Measurements from ENCODE around the gene CUL7. TPM values are rescaled to one million over a fixed set of nuclear protein-coding genes. Genes with fewer than 3 reads are reported as not detected.
A peak's percentile ranks its signal among the peaks of the same experiment; 100 is the strongest.
"Not testable (repeated sequence)": the region's sequence is repeated elsewhere in the genome, so short reads cannot be mapped to it uniquely, and the experiment has no call there.

The CUL7 gene
- total RNA-seq, 1 experiment from 2014 or later, result 19.6 TPM

DNA sequence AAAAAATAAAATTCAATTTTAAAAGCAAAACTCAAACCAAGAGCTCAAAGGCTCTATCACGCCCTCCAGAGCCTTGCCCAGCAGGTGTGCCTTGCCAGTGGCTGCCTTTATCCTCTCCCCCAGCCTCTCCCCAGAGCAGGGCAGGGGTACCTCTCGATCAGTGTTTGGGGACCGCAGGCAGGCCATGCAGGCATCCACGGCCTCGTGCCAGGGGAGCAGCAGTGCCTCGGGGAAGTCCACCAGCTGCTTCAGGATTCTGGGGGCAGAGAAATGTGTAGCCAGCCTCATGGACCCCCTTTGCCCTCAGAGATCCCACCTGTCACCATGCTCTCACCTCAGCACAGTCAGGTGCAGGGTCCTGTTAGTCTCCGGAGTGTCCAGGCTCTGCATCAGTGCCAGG, 5.7 kb downstream of the CUL7 start:
- DNase-seq (ENCODE audit: low read depth), result no peak

DNA sequence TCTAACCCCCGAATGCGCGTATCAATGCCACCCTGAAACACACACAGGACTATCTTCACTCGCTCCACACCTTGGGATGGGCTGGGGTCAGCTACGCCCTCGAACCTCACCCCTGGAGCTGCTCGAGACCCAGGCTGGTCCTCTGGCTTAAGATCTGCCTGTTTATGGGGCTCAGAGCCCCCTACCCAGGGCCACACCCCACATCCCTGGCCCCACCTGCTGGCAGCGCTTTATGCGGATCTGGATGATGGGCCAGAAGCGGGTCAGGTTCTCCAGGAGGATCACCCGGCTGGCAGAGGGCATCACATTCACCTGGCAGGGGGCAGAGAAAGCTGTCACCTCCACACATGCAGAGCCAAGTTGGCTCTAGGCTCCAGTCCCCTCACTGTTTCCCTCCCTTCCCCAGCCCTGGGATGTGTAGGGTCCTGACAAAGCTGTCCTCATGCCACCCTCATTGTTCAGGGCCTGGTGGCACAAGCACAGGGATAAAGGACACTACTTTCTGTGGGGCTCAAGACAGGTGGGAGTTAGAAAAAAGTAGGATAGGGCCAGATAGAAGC, 8.2 kb downstream of the CUL7 start:
- DNase-seq (ENCODE audit: low read depth), result no peak

GRCh38 chr6:43043310-43043709, 10.3 kb downstream of the CUL7 start:
- DNase-seq (ENCODE audit: low read depth), result no peak

DNA sequence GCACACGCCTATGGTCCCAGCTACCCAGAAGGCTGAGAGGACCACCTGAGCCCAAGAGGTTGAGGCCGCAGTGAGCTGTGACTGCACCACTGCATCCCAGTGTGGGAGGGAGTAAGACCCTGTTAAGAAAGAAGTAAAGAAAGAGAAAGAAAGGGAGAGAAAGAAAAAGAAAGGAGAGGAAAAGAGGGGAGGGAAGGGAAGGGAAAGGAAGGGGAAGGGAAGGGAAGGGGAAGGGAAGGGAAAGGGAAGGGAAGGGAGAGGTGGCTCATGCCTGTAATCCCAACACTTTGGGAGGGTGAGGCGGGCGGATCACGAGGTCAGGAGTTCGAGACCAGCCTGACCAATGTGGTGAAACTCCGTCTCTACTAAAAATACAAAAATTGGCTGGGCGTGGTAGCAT, 12.2 kb downstream of the CUL7 start:
- not testable (repeated sequence) for DNase-seq (ENCODE audit: low read depth)

DNA sequence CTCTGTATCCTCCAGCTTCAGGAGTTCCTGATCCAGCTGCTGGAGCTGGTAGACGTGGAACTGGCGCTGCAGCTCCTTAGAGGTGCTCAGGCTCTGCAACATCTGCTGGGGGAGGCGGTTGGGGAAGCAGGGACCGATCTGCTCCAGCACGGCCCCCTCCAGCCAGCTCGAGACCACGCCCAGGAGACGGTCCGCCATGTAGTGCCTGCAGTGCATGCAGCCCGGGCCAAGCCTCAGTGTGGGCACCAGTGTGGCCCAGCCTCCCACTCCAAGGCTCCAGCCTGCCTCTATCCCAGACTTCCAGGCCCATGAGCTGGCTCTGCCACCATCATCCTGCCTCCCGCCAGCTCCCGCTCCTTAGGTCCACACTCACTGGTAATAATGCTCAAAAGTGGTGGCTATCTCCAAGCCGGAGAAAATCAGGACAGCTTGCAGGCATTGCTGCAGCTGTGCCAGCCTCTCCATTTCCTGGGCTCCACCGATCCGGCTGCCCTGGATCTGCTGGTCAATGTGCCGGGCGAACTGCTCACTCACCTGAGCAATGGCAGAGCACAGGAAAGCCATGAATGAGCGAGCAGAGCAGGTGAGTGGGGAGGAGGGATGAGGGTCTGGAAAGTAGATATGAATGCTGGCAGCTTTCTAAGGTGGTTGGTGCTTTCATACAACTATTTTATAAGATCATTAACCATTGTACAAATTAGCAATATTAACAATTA, 13.0 kb downstream of the CUL7 start:
- no peak for DNase-seq (ENCODE audit: low read depth)

GRCh38 chr6:43038727-43039126, 14.9 kb downstream of the CUL7 start:
- no peak for DNase-seq (ENCODE audit: low read depth)

DNA sequence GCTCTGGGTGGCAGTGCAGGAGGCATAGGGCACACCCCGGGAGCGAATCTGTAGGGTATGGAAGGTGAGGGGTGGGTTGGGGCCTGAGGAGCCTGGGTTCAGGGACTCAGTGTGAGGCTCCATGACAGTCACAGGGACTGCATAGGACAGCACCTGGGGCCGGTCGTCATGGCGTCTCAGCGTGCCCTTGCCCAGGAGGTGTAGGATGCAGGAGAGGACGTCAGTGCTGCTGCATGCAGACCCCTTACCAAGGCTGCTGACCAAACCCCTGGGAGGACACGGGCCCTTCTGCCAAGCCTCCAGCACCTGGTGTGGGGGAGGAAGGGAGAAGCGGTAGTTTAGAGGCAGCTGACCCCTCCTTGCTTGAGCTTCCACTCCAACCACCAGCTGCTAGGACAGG, 15.9 kb downstream of the CUL7 start:
- DNase-seq (ENCODE audit: low read depth), result no peak

- no peak for DNase-seq (ENCODE audit: low read depth)
Measured at GRCh38 chr6:43037197-43037596, 16.5 kb downstream of the CUL7 start.

DNA sequence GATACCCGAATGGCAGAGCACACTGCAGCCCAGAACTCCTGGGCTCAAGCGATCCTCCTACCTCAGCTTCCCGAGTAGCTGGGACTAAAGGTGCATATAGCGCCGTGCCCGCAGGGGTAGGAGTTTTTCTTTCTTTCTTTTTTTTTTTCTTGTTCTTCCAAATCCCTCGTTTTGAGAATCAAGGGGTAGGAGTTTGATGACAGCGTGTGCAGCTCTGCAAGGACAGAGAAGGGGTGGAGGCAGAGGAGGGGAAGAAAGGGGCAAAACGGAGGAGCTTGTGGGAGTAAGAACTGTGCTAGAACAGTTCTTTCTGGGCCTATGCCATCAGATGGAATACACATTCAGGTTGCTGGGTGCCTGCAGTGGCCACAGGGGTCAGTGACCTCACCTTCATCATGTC, 16.9 kb downstream of the CUL7 start:
- DNase-seq (ENCODE audit: low read depth), result no peak

GRCh38 chr6:43035495-43036194, 18.0 kb downstream of the CUL7 start:
- DNase-seq (ENCODE audit: low read depth), result no peak

- DNase-seq (ENCODE audit: low read depth), result no peak
Measured at GRCh38 chr6:43034190-43034525, 19.5 kb downstream of the CUL7 start.

- DNase-seq (ENCODE audit: low read depth), result no peak
Measured at GRCh38 chr6:43033496-43034189, 20.0 kb downstream of the CUL7 start.

DNA sequence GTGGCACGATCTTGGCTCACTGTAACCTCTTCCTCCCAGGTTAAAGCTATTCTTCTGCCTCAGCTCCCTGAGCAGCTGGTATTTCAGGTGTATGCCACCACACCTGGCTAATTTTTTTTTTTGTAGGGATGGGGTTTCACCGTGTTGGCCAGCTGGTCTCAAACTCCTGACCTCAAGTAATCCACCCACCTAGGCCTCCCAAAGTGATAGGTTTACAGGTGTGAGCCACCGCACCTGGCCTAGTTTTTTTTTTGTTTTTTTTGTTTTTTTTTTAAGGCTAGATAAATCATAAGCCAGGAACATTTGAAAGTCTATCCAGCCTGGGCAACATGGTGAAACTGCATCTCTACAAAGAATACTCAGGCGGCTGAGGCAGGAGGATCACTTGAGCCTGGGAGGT, 21.3 kb downstream of the CUL7 start:
- no peak for DNase-seq (ENCODE audit: low read depth)

DNA sequence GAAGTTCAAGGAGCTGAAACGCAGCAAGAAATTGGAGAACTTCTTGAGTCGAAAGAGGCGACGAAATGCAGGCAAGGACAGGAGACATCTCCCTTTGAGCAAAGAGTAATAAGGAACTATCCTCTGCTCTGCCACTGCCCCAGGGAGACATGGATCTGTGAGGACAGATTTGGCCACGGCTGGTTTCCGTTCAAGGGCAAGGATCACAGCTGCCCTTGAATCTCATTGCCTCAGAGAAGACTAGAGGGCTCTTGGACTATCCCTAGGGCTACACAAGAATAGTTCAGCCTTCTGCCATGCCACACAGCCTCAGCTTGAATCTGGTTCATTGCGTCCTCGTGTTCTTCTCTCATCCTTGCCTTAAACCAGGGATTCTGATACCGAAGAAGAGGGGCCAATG, 24.5 kb downstream of the CUL7 start:
- DNase-seq (ENCODE audit: low read depth), result no peak

- no peak for DNase-seq (ENCODE audit: low read depth)
Measured at GRCh38 chr6:43026365-43026764, 27.3 kb downstream of the CUL7 start.

- DNase-seq (ENCODE audit: low read depth), result no peak
Measured at GRCh38 chr6:43024436-43024835, 29.2 kb downstream of the CUL7 start.

GRCh38 chr6:43021270-43022047, 32.2 kb downstream of the CUL7 start, which contains the start of gene RRP36:
Gene RRP36, plus strand, starts transcription at chr6:43021623. Its CDS starts 32 bp downstream, at chr6:43021655.
- DNase-seq (ENCODE audit: low read depth), result peak; percentile 66

GRCh38 chr6:43020847-43021246, 32.8 kb downstream of the CUL7 start:
- DNase-seq (ENCODE audit: low read depth), result no peak

- DNase-seq (ENCODE audit: low read depth), result no peak
Measured at GRCh38 chr6:43020052-43020705, 33.5 kb downstream of the CUL7 start.

GRCh38 chr6:43019152-43019551, 34.5 kb downstream of the CUL7 start:
- no peak for DNase-seq (ENCODE audit: low read depth)

DNA sequence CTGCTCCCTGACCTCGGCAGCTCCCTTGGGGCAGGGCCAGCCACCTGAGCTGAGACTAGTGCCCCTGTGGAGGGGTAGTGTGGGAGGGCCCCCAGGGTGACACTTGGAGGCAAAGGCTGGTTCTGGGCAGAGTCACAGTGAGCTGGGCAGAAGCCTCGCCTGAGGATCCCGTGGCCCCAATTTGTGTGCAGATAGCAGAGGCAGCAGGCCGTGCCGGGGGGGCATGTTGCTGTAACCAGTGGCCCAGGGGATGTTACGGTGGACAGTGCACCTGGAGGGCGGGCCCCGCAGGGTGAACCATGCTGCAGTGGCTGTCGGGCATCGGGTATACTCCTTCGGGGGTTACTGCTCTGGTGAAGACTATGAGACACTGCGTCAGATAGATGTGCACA, 36.7 kb downstream of the CUL7 start:
- no peak for DNase-seq (ENCODE audit: low read depth)
